Breast epithelium (tissue), 4 donors: Measurements from ENCODE around the gene BMP10. TPM values are rescaled to one million over a fixed set of nuclear protein-coding genes. Genes with fewer than 3 reads are reported as not detected.

Experiments
- DNase-seq, 2 donors: peaks; one replicate each; pipeline ENCODE4 v3.0.0-alpha.2; 2019; ENCODE audit warnings: low spot score in 2 of 2
- H3K27ac ChIP-seq, 2 donors: fragments of 200-600 bp; sonication (generic) in 1 of 2; one replicate each; pipeline ENCODE4 v1.5.1; 2016 to 2019; ENCODE audit warnings: mild to moderate bottlenecking in 1 of 2
- H3K27me3 ChIP-seq, 2 donors: fragments of 200-600 bp; sonication (generic) in 1 of 2; one replicate each; pipeline versions ENCODE4 v1.5.1 to v1.6.0; 2017 to 2019; ENCODE audit warnings: control low read depth in 1 of 2, mild to moderate bottlenecking in 1 of 2
- H3K36me3 ChIP-seq: fragments of 200-600 bp; one replicate; pipeline ENCODE4 v1.5.1; 2019
- H3K4me1 ChIP-seq, 2 donors: fragments of 200-600 bp; sonication (generic); one replicate each; pipeline ENCODE4 v1.5.1; 2016 to 2019; ENCODE audit warnings: control low read depth in 1 of 2
- H3K4me3 ChIP-seq, 3 donors: fragments of 200-600 bp; sonication (generic); 1 replicate in 2 of 3; 2 replicates in 1 of 3; pipeline ENCODE4 v1.5.1; 2016 to 2019; ENCODE audit warnings: mild to moderate bottlenecking in 3 of 3, moderate library complexity in 2 of 3
- H3K9me3 ChIP-seq, 2 donors: fragments of 200-600 bp; sonication (generic) in 1 of 2; one replicate each; pipeline ENCODE4 v1.5.1; 2016 to 2019; ENCODE audit warnings: control low read depth in 1 of 2
- POLR2A ChIP-seq: fragments of 450-650 bp; IDR thresholded peaks from one replicate; pipeline ENCODE4 v1.6.1; 2016; ENCODE audit warnings: antibody characterized with exemption, mild to moderate bottlenecking, moderate library complexity
- POLR2AphosphoS5 ChIP-seq, 3 donors: sonication (generic); formaldehyde crosslinking; IDR thresholded peaks; one replicate each; pipeline ENCODE4 v1.6.1; 2017; ENCODE audit warnings: antibody characterized with exemption in 3 of 3
- intact Hi-C: fragments of 100-400 bp; cut with DNase I; formaldehyde crosslinking; loops from one replicate; pipeline ENCODE4 v1.15.1; 2023; ENCODE audit warnings: low total_unique reads
- total RNA-seq, 3 donors: library from RNA; depleted of rRNA; stranded (reverse); fragments of >200 nt; gene quantifications; one replicate each; pipeline ENCODE4 v1.1.0, GENCODE V29; 2016
- TF ChIP-seq, protein P1 (sequence below), 3 donors: fragments of 450-650 bp; IDR thresholded peaks; one replicate each; pipeline ENCODE4 v1.5.1; 2016 to 2017; ENCODE audit warnings: antibody characterized with exemption in 3 of 3, mild to moderate bottlenecking in 3 of 3, moderate library complexity in 3 of 3

The BMP10 gene
- total RNA-seq, 3 donors from 2014 or later: not detected

DNA sequence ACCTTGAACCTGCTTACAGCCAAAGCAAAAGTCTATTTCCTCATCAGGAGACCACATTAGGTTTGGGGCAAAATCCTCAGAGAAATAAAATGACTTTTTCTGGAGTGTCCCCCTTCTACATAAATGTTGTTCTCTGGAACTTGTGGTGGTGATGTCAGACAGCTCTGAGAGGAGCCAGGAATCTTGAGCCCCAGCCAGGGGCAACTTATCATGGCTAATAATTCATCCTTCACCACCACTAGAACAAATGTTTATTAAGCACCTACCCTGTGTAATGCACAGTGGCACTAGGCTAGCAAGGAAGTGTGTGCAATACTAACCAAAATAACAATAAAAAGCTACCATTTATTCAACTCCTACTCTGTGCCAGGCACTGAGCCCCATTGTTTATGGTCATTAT lies 9.0 kb upstream of the BMP10 start:
- intact Hi-C loops: no loop called here
- Histone ChIP-seq H3K27me3 (no peaks in the 10 kb centered on the region), H3K9me3 (no peaks in the 10 kb centered on the region), H3K36me3 (no peaks in the 10 kb centered on the region), H3K4me3 (no peak overlapping the region), H3K4me1 (no peaks in the 10 kb centered on the region), H3K27ac (no peak overlapping the region)
- DNase-seq: no peak
- TF ChIP-seq, protein P1, sequence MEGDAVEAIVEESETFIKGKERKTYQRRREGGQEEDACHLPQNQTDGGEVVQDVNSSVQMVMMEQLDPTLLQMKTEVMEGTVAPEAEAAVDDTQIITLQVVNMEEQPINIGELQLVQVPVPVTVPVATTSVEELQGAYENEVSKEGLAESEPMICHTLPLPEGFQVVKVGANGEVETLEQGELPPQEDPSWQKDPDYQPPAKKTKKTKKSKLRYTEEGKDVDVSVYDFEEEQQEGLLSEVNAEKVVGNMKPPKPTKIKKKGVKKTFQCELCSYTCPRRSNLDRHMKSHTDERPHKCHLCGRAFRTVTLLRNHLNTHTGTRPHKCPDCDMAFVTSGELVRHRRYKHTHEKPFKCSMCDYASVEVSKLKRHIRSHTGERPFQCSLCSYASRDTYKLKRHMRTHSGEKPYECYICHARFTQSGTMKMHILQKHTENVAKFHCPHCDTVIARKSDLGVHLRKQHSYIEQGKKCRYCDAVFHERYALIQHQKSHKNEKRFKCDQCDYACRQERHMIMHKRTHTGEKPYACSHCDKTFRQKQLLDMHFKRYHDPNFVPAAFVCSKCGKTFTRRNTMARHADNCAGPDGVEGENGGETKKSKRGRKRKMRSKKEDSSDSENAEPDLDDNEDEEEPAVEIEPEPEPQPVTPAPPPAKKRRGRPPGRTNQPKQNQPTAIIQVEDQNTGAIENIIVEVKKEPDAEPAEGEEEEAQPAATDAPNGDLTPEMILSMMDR (IDR thresholded peaks at IDR 0.05): no peak
- TF ChIP-seq POLR2AphosphoS5 (IDR thresholded peaks at IDR 0.05): no peak
- TF ChIP-seq POLR2A: no peak

DNA sequence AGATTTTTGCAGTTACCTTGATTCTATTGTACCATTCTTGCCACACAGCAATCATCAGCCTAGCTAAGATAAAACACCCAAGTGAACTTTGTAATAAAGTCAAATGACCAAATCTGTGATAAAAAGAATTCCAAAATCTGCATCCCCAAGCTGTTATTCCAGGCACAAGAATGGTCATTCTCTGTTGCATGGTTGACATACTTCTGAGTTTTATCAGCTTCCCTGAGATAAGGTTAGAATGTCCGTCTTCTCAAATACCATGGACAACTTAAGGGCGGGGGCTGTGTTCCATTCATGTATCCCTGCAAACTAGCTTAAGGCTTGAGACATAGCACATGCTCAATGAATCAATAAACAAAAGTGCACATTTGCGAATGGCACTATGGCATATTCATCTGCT lies 8.1 kb upstream of the BMP10 start:
- H3K27ac ChIP-seq: no peak overlapping the region
- H3K4me1 ChIP-seq: no peaks in the 10 kb centered on the region
- DNase-seq: no peak
- H3K27me3 ChIP-seq: no peaks in the 10 kb centered on the region
- H3K36me3 ChIP-seq: no peaks in the 10 kb centered on the region
- TF ChIP-seq, protein P1 (IDR thresholded peaks at IDR 0.05): no peak
- TF ChIP-seq POLR2AphosphoS5 (IDR thresholded peaks at IDR 0.05) (no peak), POLR2A (no peak)
- no peaks in the 10 kb centered on the region for H3K9me3 ChIP-seq
- no peak overlapping the region for H3K4me3 ChIP-seq
- intact Hi-C loops: no loop called here

DNA sequence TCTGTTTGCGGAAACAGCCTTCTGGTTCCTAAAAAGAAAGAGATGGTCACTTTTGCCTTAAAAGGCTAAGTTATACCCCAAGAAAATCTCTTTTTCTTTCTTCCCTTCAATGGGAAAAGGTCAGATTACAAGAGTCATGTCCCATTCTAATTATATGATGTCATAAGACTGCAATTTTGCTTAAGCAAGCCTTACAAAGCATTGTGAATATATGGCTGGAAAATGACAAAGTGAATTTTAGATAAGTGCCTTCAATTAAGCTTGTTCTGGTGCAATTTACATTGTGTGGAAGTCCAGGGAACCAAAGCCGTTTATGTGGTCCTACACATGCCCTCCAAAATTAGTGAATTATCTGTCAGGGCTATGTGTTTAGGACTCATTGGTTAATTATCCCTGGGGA lies 7.6 kb upstream of the BMP10 start:
- no peaks in the 10 kb centered on the region for H3K27me3 ChIP-seq
- TF ChIP-seq, protein P1 (IDR thresholded peaks at IDR 0.05): no peak
- no peak for TF ChIP-seq POLR2A
- no peak for TF ChIP-seq POLR2AphosphoS5 (IDR thresholded peaks at IDR 0.05)
- intact Hi-C loops: no loop called here
- no peaks in the 10 kb centered on the region for H3K36me3 ChIP-seq
- DNase-seq: no peak
- no peak overlapping the region for H3K27ac ChIP-seq
- no peaks in the 10 kb centered on the region for H3K9me3 ChIP-seq
- no peak overlapping the region for H3K4me3 ChIP-seq
- H3K4me1 ChIP-seq: no peaks in the 10 kb centered on the region

DNA sequence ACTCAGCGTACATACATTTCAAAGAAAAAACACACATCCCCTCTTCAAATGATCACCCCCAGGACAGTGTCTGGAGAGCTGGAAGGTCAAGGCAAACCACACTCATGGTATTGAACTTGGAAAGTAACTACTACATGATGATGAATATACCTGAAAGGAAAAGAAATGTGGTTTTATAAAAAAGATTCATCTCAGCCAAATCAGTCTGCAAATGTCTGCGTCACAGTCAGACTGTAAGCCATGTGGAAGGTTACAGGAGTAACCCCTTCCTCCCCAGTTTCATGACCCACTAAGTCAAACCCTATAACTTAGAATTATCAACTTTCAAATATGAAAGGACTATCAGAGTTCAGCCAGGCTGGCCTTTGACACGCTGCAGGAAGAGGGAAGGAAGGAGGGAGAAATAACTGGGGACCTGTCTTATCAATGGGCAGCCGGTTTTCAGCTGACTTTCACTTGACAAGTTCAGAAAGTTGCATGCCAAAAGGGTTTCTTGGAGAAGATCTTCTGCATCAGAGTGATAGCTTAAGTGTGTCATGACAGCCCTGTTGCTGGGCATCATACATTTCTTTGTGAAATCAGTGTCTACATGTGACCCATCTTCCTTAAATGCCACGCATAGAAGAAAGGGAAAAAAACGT lies 7.0 kb upstream of the BMP10 start:
- no peaks in the 10 kb centered on the region for H3K27me3 ChIP-seq
- no peaks in the 10 kb centered on the region for H3K4me1 ChIP-seq
- TF ChIP-seq, protein P1 (IDR thresholded peaks at IDR 0.05): no peak
- TF ChIP-seq POLR2AphosphoS5 (IDR thresholded peaks at IDR 0.05) (no peak), POLR2A (no peak)
- intact Hi-C loops: no loop called here
- H3K27ac ChIP-seq: no peak overlapping the region
- no peak overlapping the region for H3K4me3 ChIP-seq
- H3K9me3 ChIP-seq: no peaks in the 10 kb centered on the region
- H3K36me3 ChIP-seq: no peaks in the 10 kb centered on the region
- no peak for DNase-seq

DNA sequence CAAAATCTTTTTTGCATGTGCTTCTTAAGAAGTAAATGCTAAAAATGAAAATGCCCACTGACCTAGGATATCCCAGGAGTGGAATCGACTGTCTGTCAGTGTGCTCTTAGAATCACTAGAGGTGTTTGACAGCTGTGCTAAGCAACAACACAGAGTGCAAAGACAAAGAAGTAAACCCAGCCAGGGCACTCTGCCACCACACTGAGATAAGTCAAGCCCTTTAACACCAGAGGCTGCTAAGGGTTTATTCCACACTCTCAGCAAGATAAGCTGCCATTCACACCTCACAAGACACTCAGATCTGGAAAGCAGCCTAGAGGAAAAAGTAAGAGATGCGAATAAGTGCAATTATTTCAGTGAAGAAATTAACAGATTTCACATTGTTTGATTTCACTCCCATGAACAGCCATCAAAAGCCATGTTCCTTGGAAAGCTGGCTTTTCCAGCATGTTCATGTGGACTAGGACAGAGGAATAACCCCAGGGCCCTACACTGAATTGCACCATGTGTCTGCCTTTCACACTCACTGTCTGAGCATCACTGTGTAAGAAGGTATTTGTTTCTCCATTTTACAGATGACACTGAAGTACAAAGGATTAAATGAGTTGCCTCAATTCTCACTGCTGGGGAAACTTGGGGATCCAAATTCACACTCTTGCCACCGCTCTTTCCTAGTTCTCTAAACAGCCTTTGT lies 6.0 kb upstream of the BMP10 start:
- DNase-seq: no peak
- Histone ChIP-seq H3K27ac (no peak overlapping the region), H3K36me3 (no peaks in the 10 kb centered on the region), H3K4me1 (no peaks in the 10 kb centered on the region), H3K4me3 (no peak overlapping the region), H3K27me3 (no peaks in the 10 kb centered on the region), H3K9me3 (no peaks in the 10 kb centered on the region)
- TF ChIP-seq POLR2A: no peak
- TF ChIP-seq, protein P1 (IDR thresholded peaks at IDR 0.05): no peak
- TF ChIP-seq POLR2AphosphoS5 (IDR thresholded peaks at IDR 0.05): no peak
- intact Hi-C loops: no loop called here
